Heart left ventricle (tissue), 16 donors: ENCODE results near the gene RSPH1. TPM values are rescaled to one million over a fixed set of nuclear protein-coding genes. Genes with fewer than 3 reads are reported as not detected.

ENCODE experiments used
- ATAC-seq, 4 donors: fragments of 200-7000 bp; cut with Tn5 transposase; one replicate each; pipeline ENCODE4 v1.9.1; 2020 to 2022; ENCODE audit warnings: moderate library complexity in 4 of 4, mild to moderate bottlenecking in 3 of 4, moderate number of reproducible peaks in 1 of 4
- DNase-seq, 5 donors: peaks; one replicate each; pipeline ENCODE4 v3.0.0-alpha.2; 2020
- H3K27ac ChIP-seq, 12 donors: fragments of 200-600 bp; sonication (generic) in 4 of 12; one replicate each; pipeline versions ENCODE4 v1.5.0 to v1.8.0; 2016 to 2022; ENCODE audit warnings: mild to moderate bottlenecking in 2 of 12
- H3K27me3 ChIP-seq, 9 donors: fragments of 200-600 bp; sonication (generic) in 2 of 9; one replicate each; pipeline versions ENCODE4 v1.5.1 to v1.8.0; 2016 to 2022; ENCODE audit warnings: mild to moderate bottlenecking in 3 of 9
- H3K36me3 ChIP-seq, 9 donors: fragments of 200-600 bp; sonication (generic) in 2 of 9; one replicate each; pipeline versions ENCODE4 v1.5.0 to v1.8.0; 2018 to 2022; ENCODE audit warnings: mild to moderate bottlenecking in 2 of 9
- H3K4me1 ChIP-seq, 12 donors: fragments of 200-600 bp; sonication (generic) in 4 of 12; one replicate each; pipeline versions ENCODE4 v1.5.0 to v1.8.0; 2016 to 2022; ENCODE audit warnings: mild to moderate bottlenecking in 3 of 12
- H3K4me3 ChIP-seq, 12 donors: fragments of 200-600 bp; sonication (generic) in 4 of 12; one replicate each; pipeline versions ENCODE4 v1.5.0 to v1.8.0; 2017 to 2022; ENCODE audit warnings: mild to moderate bottlenecking in 9 of 12, moderate library complexity in 4 of 12
- H3K9me3 ChIP-seq, 12 donors: fragments of 200-600 bp; sonication (generic) in 4 of 12; one replicate each; pipeline versions ENCODE4 v1.5.0 to v1.8.0; 2016 to 2022; ENCODE audit warnings: mild to moderate bottlenecking in 1 of 12
- CTCF ChIP-seq, 12 donors: fragments of 200-600 bp; sonication (generic) in 4 of 12; IDR thresholded peaks; one replicate each; pipeline versions ENCODE4 v1.5.0 to v1.8.0; 2018 to 2022; ENCODE audit warnings: antibody characterized with exemption in 12 of 12, mild to moderate bottlenecking in 5 of 12
- POLR2A ChIP-seq, 2 donors: fragments of 450-650 bp; IDR thresholded peaks; one replicate each; pipeline ENCODE4 v1.6.1; 2017; ENCODE audit warnings: antibody characterized with exemption in 2 of 2, mild to moderate bottlenecking in 2 of 2, moderate library complexity in 2 of 2
- WGBS, 4 donors: extraction: QIAGEN DNeasy Blood & Tissue Kit in 2 of 4; methylation state at CpG; one replicate each; pipeline versions ENCODE4 v1.1.5 to v1.1.7; 2013 to 2018; 5-methylcytosine and 5-hydroxymethylcytosine counted together
- intact Hi-C, 10 donors: fragments of 100-400 bp; cut with DNase I; formaldehyde crosslinking; loops; one replicate each; pipeline versions ENCODE4 v1.11.1 to v1.14.2; 2022
- polyA plus RNA-seq, 2 donors: library from polyadenylated mRNA; stranded (reverse); fragments of 200-250 nt; gene quantifications; one replicate each; pipeline ENCODE4 v1.2.3, GENCODE V29; 2013
- total RNA-seq, 9 donors: library from RNA; depleted of rRNA in 2 of 9; stranded (reverse); fragments of >200 nt in 2 of 9; fragmentation: NEBNext Ultra II Directional in 3 of 9; extraction: Animal tissue kit (Norgen Biotek cat#: 25700) in 3 of 9; gene quantifications; one replicate each; pipeline versions ENCODE4 v1.1.0 to v1.2.4, GENCODE V29; 2016 to 2023
- donor health status: ischemic (EF 13 %, LVEDD 7.1; RV severe dilation, severe dysfunction).
- donor health status: healthy with polysubstance abuse.
- donor health status: DM: no; HTN: yes; CAD: no.
- donor health status: DM: no; HTN: no; CAD: no.
- donor health status: ischemic (EF 25% LVEDD 6.9; RV normal size, moderate dysfunction).
- donor health status: ischemic (EF 25% LVEDD 5.7; RV mildly dilated, moderate dysfunction).
- donor health status: healthy.
- donor health status: DM: yes; HTN: yes; CAD: no.
- donor health status: ischemic (EF 35%, LVEDD 5.7; RV mildly dilated, moderate dysfunction).
- donor health status: nonischemic (EF 11% LVEDD 7.7; RV severe dilation, severe dysfunction).
- donor health status: DM: yes; HTN: yes; CAD: no.
- donor health status: PGD.
- donor health status: ischemic (EF 29% LVEDD 5.4; RV normal size, mild dysfunction).
- donor health status: nonischemic (EF 23%, LVEDD 6.1; RV moderate dilation, normal function).

Gene RSPH1
- total and polyA plus RNA-seq, 11 donors, result 0.11 to 0.18 TPM; not detected in 9

- DNase-seq, result no peak
Observed at GRCh38 chr21:42505090-42505726, 9.2 kb upstream of the RSPH1 start.

GRCh38 chr21:42503711-42504110, 7.7 kb upstream of the RSPH1 start:
- intact Hi-C loops, result loop anchor here in 1 of 10 donors (10.0 kb wide), 1 partner anchor 61 kb away; no protein-coding TSS in a partner anchor
- TF ChIP-seq POLR2A (IDR thresholded peaks at IDR 0.05), result no peak
- TF ChIP-seq CTCF (IDR thresholded peaks at IDR 0.05), result no peak
- DNase-seq, result no peak

More at GRCh38 chr21:42505090-42505726, 9.2 kb upstream of the RSPH1 start:
- Histone ChIP-seq H3K4me3 (no peak overlapping the region), H3K4me1 (no peaks in the 10 kb centered on the region), H3K27me3 (no peaks in the 10 kb centered on the region), H3K9me3 (no peaks in the 10 kb centered on the region), H3K27ac (no peak overlapping the region), H3K36me3 (no peaks in the 10 kb centered on the region)
- ATAC-seq, result no peak
- no peak for TF ChIP-seq CTCF (IDR thresholded peaks at IDR 0.05)
- 68 to 87% (median 83%) methylated on average over 3 of the region's 3 CpGs for WGBS, 4 donors
- intact Hi-C loops, result loop anchor here in 1 of 10 donors (10.0 kb wide), 1 partner anchor 60 kb away; no protein-coding TSS in a partner anchor

DNA sequence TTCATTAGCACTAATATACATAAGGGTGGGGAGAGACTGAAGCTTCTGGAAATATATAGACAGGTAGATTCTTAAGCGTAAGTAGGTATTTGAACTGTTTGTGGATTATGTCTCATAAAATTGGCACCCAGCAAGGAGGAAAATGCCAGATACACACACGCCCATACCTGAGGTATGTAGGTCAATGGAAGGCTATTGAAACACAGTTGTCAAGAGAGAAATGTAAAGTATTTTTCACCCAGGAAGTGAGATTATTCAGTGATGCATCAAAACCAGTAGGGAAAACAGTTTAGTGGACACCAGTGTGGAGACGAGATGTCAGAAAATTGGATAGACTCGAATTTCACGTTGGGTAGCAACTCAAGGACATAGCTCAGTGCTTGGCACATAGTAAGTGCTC, 4.7 kb upstream of the RSPH1 start:
- no peaks in the 10 kb centered on the region for H3K27me3 ChIP-seq
- 79 to 90% (median 86%) methylated on average over 5 of the region's 5 CpGs for WGBS, 4 donors
- no peak overlapping the region for H3K4me3 ChIP-seq
- intact Hi-C loops, result loop anchor here in 1 of 10 donors (10.0 kb wide), 1 partner anchor 64 kb away; no protein-coding TSS in a partner anchor
- no peak overlapping the region for H3K27ac ChIP-seq
- H3K9me3 ChIP-seq, result no peaks in the 10 kb centered on the region
- TF ChIP-seq POLR2A (IDR thresholded peaks at IDR 0.05) (no peak), CTCF (IDR thresholded peaks at IDR 0.05) (no peak)
- no peaks in the 10 kb centered on the region for H3K36me3 ChIP-seq
- ATAC-seq, result no peak
- peaks cover 0 to 9% (median 6%) of the 10 kb centered on the region in 12 donors for H3K4me1 ChIP-seq
- no peak for DNase-seq

More at GRCh38 chr21:42503711-42504110, 7.7 kb upstream of the RSPH1 start:
- no peak overlapping the region for H3K27ac ChIP-seq
- H3K27me3 ChIP-seq, result no peaks in the 10 kb centered on the region
- H3K4me1 ChIP-seq, result no peaks in the 10 kb centered on the region
- no peaks in the 10 kb centered on the region for H3K36me3 ChIP-seq
- 76 to 84% (median 81%) methylated on average over 4 of the region's 4 CpGs for WGBS, 4 donors
- no peak for ATAC-seq
- no peak overlapping the region for H3K4me3 ChIP-seq
- H3K9me3 ChIP-seq, result no peaks in the 10 kb centered on the region

- Histone ChIP-seq H3K4me1 (peaks cover 0 to 14% (median 7%) of the 10 kb centered on the region in 12 donors), H3K4me3 (no peak overlapping the region), H3K27ac (no peak overlapping the region), H3K9me3 (no peaks in the 10 kb centered on the region), H3K27me3 (no peaks in the 10 kb centered on the region), H3K36me3 (no peaks in the 10 kb centered on the region)
- ATAC-seq, result no peak
- no peak for TF ChIP-seq POLR2A (IDR thresholded peaks at IDR 0.05)
- intact Hi-C loops, result loop anchor here in 1 of 10 donors (10.0 kb wide), 1 partner anchor 65 kb away; no protein-coding TSS in a partner anchor
- no peak for DNase-seq
- WGBS, 4 donors, result 89 to 92% (median 90%) methylated on average over 4 of the region's 4 CpGs
Observed at GRCh38 chr21:42500225-42500624, 4.2 kb upstream of the RSPH1 start.
